Neural progenitor cell (in vitro differentiated cells): ENCODE results near the gene CCDC78. TPM values are rescaled to one million over a fixed set of nuclear protein-coding genes. Genes with fewer than 3 reads are reported as not detected.

Experiments
- DNase-seq: peaks from one replicate; pipeline ENCODE4 v3.0.0-alpha.2; 2016; ENCODE audit warnings: low spot score
- H2AFZ ChIP-seq: fragments of 200-600 bp; sonication (generic); replicated peaks from 2 replicates; pipeline ENCODE4 v1.6.1; 2016; ENCODE audit warnings: antibody characterized with exemption
- H3F3A ChIP-seq: fragments of 200-600 bp; sonication (generic); 2 replicates; pipeline ENCODE4 v1.6.1; 2016; ENCODE audit warnings: antibody characterized with exemption, low read depth
- H3K27ac ChIP-seq: fragments of 200-600 bp; sonication (generic); 2 replicates; pipeline ENCODE4 v1.5.1; 2016; ENCODE audit warnings: mild to moderate bottlenecking
- H3K27me3 ChIP-seq: fragments of 200-600 bp; sonication (generic); 2 replicates; pipeline ENCODE4 v1.6.1; 2016; ENCODE audit warnings: mild to moderate bottlenecking, moderate library complexity
- H3K36me3 ChIP-seq: fragments of 200-600 bp; sonication (generic); 2 replicates; pipeline ENCODE4 v1.5.1; 2016
- H3K4me1 ChIP-seq: fragments of 200-600 bp; sonication (generic); 2 replicates; pipeline ENCODE4 v1.6.1; 2016; ENCODE audit warnings: mixed run types
- H3K4me2 ChIP-seq: fragments of 200-600 bp; sonication (generic); 2 replicates; pipeline ENCODE4 v1.6.1; 2016
- H3K4me3 ChIP-seq: fragments of 200-600 bp; sonication (generic); 2 replicates; pipeline ENCODE4 v1.5.1; 2016
- H3K79me2 ChIP-seq: fragments of 200-600 bp; sonication (generic); 2 replicates; pipeline ENCODE4 v1.6.1; 2016; ENCODE audit warnings: low read depth
- H3K9ac ChIP-seq: fragments of 200-600 bp; sonication (generic); 2 replicates; pipeline ENCODE4 v1.6.1; 2016
- H3K9me3 ChIP-seq: fragments of 200-600 bp; sonication (generic); 2 replicates; pipeline ENCODE4 v1.5.1; 2016; ENCODE audit warnings: low read depth
- H4K20me1 ChIP-seq: fragments of 200-600 bp; sonication (generic); 2 replicates; pipeline ENCODE4 v1.6.1; 2016; ENCODE audit warnings: low read depth
- H3K27ac Mint-ChIP-seq: 3 replicates; pipeline ENCODE4 v1.8.0; 2021; ENCODE audit warnings: mixed read lengths
- H3K27me3 Mint-ChIP-seq: 2 replicates; pipeline ENCODE4 v1.8.0; 2022; ENCODE audit warnings: low read depth, mild to moderate bottlenecking, inconsistent platforms, moderate library complexity, mixed read lengths; ENCODE audit not compliant: insufficient read depth
- H3K36me3 Mint-ChIP-seq: 3 replicates; pipeline ENCODE4 v1.8.0; 2021; ENCODE audit warnings: mixed read lengths
- H3K4me1 Mint-ChIP-seq: 3 replicates; pipeline ENCODE4 v1.8.0; 2021; ENCODE audit warnings: mixed read lengths
- H3K4me3 Mint-ChIP-seq: 3 replicates; pipeline ENCODE4 v1.8.0; 2021; ENCODE audit warnings: mild to moderate bottlenecking, moderate library complexity, mixed read lengths
- H3K9me3 Mint-ChIP-seq: 3 replicates; pipeline ENCODE4 v1.8.0; 2020; ENCODE audit warnings: mixed read lengths
- EZH2 ChIP-seq: fragments of 200-600 bp; sonication (generic); IDR thresholded peaks from 2 replicates; pipeline ENCODE4 v1.6.1; 2017; ENCODE audit warnings: antibody characterized with exemption, mild to moderate bottlenecking, moderate library complexity
- EZH2phosphoT487 ChIP-seq: fragments of 200-600 bp; sonication (generic); IDR thresholded peaks from 2 replicates; pipeline ENCODE4 v1.6.1; 2017; ENCODE audit warnings: antibody characterized with exemption
- total RNA-seq: library from RNA; depleted of rRNA; stranded (reverse); fragments of >200 nt; gene quantifications from 2 replicates; pipeline ENCODE4 v1.2.3, GENCODE V29; 2015; ENCODE audit warnings: low replicate concordance
- TF ChIP-seq, protein P1 (sequence below): fragments of 200-600 bp; sonication (generic); IDR thresholded peaks from 2 replicates; pipeline ENCODE4 v1.5.1; 2017; ENCODE audit warnings: antibody characterized with exemption, mild to moderate bottlenecking

The CCDC78 gene
- total RNA-seq, 1 donor from 2014 or later = 0.67 TPM

DNA sequence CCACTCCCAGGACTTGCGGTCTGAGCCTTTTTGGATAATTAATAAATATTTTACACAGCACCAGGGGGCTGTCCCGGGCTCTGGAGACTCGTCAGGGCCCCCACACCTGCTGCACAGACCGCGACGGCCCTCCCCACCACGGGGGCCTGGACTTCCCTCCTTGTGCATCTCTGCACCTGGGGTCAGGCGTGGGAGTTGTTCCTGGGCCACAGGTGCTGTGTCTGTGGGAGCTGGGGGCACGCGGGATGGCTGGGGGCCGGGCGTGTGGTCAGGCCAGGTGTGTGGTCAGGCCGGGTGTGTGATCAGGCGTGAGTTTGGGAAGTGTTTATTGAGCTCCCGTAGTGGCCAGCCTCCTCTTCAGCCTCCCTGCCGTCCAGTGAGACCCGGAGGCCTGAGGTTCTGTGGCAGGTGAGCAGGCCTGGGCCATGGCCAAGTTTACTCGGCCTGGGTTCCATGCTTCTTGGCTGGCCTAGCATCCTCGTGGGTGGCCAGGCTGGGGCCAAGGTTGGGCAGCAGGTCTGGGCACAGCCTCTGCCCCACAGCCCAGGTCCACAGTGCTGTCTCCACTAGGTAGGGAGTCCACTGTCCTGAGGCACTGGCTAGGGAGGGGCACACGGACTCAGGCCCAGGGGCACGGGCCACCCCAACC lies 47.9 kb downstream of the CCDC78 start:
- peaks cover 25% of the 10 kb centered on the region for H3K4me1 Mint-ChIP-seq
- H4K20me1 ChIP-seq = peaks cover 47% of the 10 kb centered on the region
- peaks cover 3% of the 10 kb centered on the region for H3K36me3 Mint-ChIP-seq
- peaks cover 2% of the 10 kb centered on the region for H3K36me3 ChIP-seq
- no peak overlapping the region for H2AFZ ChIP-seq
- no peaks in the 10 kb centered on the region for H3K9me3 ChIP-seq
- H3K27me3 Mint-ChIP-seq = peaks cover 10% of the 10 kb centered on the region
- no peak overlapping the region for H3K4me3 Mint-ChIP-seq
- peaks cover 17% of the 10 kb centered on the region for H3K27me3 ChIP-seq
- DNase-seq = no peak
- no peak overlapping the region for H3K4me2 ChIP-seq
- TF ChIP-seq EZH2phosphoT487 = no peak
- TF ChIP-seq EZH2 = no peak
- no peak overlapping the region for H3K4me3 ChIP-seq
- no peak overlapping the region for H3K27ac ChIP-seq
- no peak overlapping the region for H3K27ac Mint-ChIP-seq
- H3K79me2 ChIP-seq = peaks cover 27% of the 10 kb centered on the region
- no peak overlapping the region for H3K9ac ChIP-seq
- no peaks in the 10 kb centered on the region for H3K9me3 Mint-ChIP-seq
- H3F3A ChIP-seq = peaks cover 67% of the 10 kb centered on the region
- H3K4me1 ChIP-seq = peaks cover 18% of the 10 kb centered on the region

DNA sequence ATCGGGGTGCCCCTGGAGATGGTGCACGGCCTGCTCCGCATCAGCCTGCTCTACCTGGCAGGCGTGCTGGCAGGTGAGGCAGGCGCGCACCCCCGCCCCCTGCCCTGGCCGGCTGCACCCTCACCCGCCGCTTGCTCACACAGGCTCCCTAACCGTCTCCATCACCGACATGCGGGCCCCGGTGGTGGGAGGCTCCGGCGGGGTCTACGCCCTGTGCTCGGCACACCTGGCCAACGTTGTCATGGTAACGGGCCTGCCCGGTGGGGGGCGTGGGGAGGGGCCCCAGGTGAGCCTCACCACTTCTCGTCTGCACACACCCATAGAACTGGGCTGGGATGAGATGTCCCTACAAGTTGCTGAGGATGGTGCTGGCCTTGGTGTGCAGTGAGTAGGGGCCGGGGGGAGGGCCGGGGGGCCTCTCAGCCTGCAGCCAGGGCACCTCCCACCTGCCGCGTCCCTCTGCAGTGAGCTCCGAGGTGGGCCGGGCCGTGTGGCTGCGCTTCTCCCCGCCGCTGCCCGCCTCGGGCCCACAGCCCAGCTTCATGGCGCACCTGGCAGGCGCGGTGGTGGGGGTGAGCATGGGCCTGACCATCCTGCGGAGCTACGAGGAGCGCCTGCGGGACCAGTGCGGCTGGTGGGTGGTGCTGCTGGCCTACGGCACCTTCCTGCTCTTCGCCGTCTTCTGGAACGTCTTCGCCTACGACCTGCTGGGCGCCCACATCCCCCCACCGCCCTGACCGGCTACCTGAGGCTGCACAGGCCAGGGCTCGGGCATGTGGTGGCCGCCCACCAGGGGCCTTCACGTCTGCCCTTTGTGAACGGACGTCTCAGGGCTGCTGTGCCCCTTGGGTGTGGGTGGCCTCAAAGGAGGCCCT lies 48.7 kb downstream of the CCDC78 start:
- no peak overlapping the region for H3K27ac ChIP-seq
- peaks cover 39% of the 10 kb centered on the region for H4K20me1 ChIP-seq
- Mint-ChIP-seq H3K9me3 (no peaks in the 10 kb centered on the region), H3K27me3 (peaks cover 7% of the 10 kb centered on the region), H3K27ac (no peak overlapping the region), H3K36me3 (peaks cover 2% of the 10 kb centered on the region), H3K4me3 (no peak overlapping the region), H3K4me1 (peaks cover 19% of the 10 kb centered on the region)
- H3K79me2 ChIP-seq = peaks cover 19% of the 10 kb centered on the region
- no peak overlapping the region for H3K4me2 ChIP-seq
- peaks cover 15% of the 10 kb centered on the region for H3K4me1 ChIP-seq
- peaks cover 2% of the 10 kb centered on the region for H3K36me3 ChIP-seq
- peaks cover 60% of the 10 kb centered on the region for H3F3A ChIP-seq
- H3K27me3 ChIP-seq = peaks cover 17% of the 10 kb centered on the region
- TF ChIP-seq, protein P1, sequence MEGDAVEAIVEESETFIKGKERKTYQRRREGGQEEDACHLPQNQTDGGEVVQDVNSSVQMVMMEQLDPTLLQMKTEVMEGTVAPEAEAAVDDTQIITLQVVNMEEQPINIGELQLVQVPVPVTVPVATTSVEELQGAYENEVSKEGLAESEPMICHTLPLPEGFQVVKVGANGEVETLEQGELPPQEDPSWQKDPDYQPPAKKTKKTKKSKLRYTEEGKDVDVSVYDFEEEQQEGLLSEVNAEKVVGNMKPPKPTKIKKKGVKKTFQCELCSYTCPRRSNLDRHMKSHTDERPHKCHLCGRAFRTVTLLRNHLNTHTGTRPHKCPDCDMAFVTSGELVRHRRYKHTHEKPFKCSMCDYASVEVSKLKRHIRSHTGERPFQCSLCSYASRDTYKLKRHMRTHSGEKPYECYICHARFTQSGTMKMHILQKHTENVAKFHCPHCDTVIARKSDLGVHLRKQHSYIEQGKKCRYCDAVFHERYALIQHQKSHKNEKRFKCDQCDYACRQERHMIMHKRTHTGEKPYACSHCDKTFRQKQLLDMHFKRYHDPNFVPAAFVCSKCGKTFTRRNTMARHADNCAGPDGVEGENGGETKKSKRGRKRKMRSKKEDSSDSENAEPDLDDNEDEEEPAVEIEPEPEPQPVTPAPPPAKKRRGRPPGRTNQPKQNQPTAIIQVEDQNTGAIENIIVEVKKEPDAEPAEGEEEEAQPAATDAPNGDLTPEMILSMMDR = no peak
- TF ChIP-seq EZH2phosphoT487 = no peak
- TF ChIP-seq EZH2 = no peak
- no peak overlapping the region for H3K9ac ChIP-seq
- H3K9me3 ChIP-seq = no peaks in the 10 kb centered on the region
- no peak overlapping the region for H3K4me3 ChIP-seq
- no peak overlapping the region for H2AFZ ChIP-seq
- no peak for DNase-seq

DNA sequence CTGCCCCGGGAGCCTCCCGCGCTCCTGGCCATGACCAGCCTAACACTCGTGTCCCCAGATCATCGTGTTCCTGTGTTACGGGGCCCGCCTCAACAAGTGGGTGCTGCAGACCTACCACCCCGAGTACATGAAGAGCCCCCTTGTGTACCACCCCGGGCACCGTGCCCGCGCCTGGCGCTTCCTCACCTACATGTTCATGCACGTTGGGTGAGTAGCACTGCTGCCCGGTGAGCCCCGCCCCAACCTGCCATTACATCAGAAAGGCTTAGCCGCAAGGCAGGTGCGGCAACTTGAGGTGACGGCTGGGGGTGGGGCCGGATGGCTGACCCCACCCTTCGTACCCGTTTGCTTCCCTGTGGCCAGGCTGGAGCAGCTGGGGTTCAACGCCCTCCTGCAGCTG lies 49.3 kb downstream of the CCDC78 start:
- DNase-seq = no peak
- peaks cover 33% of the 10 kb centered on the region for H4K20me1 ChIP-seq
- H3K4me3 ChIP-seq = no peak overlapping the region

More for the DNA sequence above, 49.3 kb downstream of the CCDC78 start:
- peaks cover 5% of the 10 kb centered on the region for H3K27me3 Mint-ChIP-seq
- H3K36me3 Mint-ChIP-seq = no peaks in the 10 kb centered on the region
- Histone ChIP-seq H3K9ac (no peak overlapping the region), H3K27me3 (peaks cover 17% of the 10 kb centered on the region), H3K27ac (no peak overlapping the region), H3K36me3 (peaks cover under 1% of the 10 kb centered on the region), H3K79me2 (peaks cover 13% of the 10 kb centered on the region), H3K4me2 (no peak overlapping the region), H3F3A (peaks cover 54% of the 10 kb centered on the region), H3K4me1 (peaks cover 15% of the 10 kb centered on the region), H2AFZ (no peak overlapping the region), H3K9me3 (no peaks in the 10 kb centered on the region)
- peaks cover 14% of the 10 kb centered on the region for H3K4me1 Mint-ChIP-seq
- H3K27ac Mint-ChIP-seq = no peak overlapping the region
- no peak overlapping the region for H3K4me3 Mint-ChIP-seq
- H3K9me3 Mint-ChIP-seq = no peaks in the 10 kb centered on the region
- TF ChIP-seq, protein P1 = no peak
- no peak for TF ChIP-seq EZH2
- TF ChIP-seq EZH2phosphoT487 = no peak
